ENCODE data around the gene ENKUR. TPM values are rescaled to one million over a fixed set of nuclear protein-coding genes. Genes with fewer than 3 reads are reported as not detected.
"Not testable (repeated sequence)": the region's sequence is repeated elsewhere in the genome, so short reads cannot be mapped to it uniquely, and the experiment has no call there.

ENKUR gene
- total and polyA plus RNA-seq, 3 donors from 2014 or later = 2.2 to 6.2 (median 2.5) TPM

GRCh38 chr10:24961582-24961981 lies 54.4 kb downstream of the ENKUR start:
- TF ChIP-seq CTCF (IDR thresholded peaks at IDR 0.05) = no peak
- no peak for TF ChIP-seq POLR2A (IDR thresholded peaks at IDR 0.05)

GRCh38 chr10:24959382-24959730 lies 56.6 kb downstream of the ENKUR start:
- Histone ChIP-seq H3K36me3 (ENCODE audit: low read depth, missing control alignments) (no peaks in the 10 kb centered on the region), H3K4me3 (no peak overlapping the region), H3K9me3 (no peaks in the 10 kb centered on the region), H3K4me1 (peaks cover 11% of the 10 kb centered on the region), H3K27me3 (no peaks in the 10 kb centered on the region), H3K27ac (peak overlapping the region in 1 of 2 donors; percentile 14)
- DNase-seq = no peak
- TF ChIP-seq POLR2A (IDR thresholded peaks at IDR 0.05) (no peak), CTCF (IDR thresholded peaks at IDR 0.05) (no peak)
- WGBS, 2 donors = 54% methylated on average over 3 of the region's 3 CpGs
- intact Hi-C loops (cut with DNase I; ENCODE audit: low total_unique reads) = no loop called here

More at GRCh38 chr10:24961582-24961981, 54.4 kb downstream of the ENKUR start:
- Histone ChIP-seq H3K27ac (no peak overlapping the region), H3K4me1 (peaks cover 11% of the 10 kb centered on the region), H3K4me3 (no peak overlapping the region), H3K9me3 (no peaks in the 10 kb centered on the region), H3K27me3 (no peaks in the 10 kb centered on the region), H3K36me3 (ENCODE audit: low read depth, missing control alignments) (no peaks in the 10 kb centered on the region)
- 92 to 96% methylated on average over 4 of the region's 4 CpGs for WGBS, 2 donors
- DNase-seq = no peak
- intact Hi-C loops (cut with DNase I; ENCODE audit: low total_unique reads) = no loop called here

GRCh38 chr10:24958721-24959381 lies 57.1 kb downstream of the ENKUR start:
- H3K36me3 ChIP-seq (ENCODE audit: low read depth, missing control alignments) = no peaks in the 10 kb centered on the region
- DNase-seq = peak; percentile 63
- intact Hi-C loops (cut with DNase I; ENCODE audit: low total_unique reads) = no loop called here

GRCh38 chr10:24958091-24958720 lies 57.8 kb downstream of the ENKUR start:
- DNase-seq = no peak
- WGBS, 2 donors = 37 to 38% methylated on average over 4 of the region's 4 CpGs
- no peaks in the 10 kb centered on the region for H3K36me3 ChIP-seq (ENCODE audit: low read depth, missing control alignments)
- peaks cover 11% of the 10 kb centered on the region for H3K4me1 ChIP-seq
- H3K9me3 ChIP-seq = no peaks in the 10 kb centered on the region
- intact Hi-C loops (cut with DNase I; ENCODE audit: low total_unique reads) = no loop called here
- no peaks in the 10 kb centered on the region for H3K27me3 ChIP-seq
- TF ChIP-seq POLR2A (IDR thresholded peaks at IDR 0.05) (no peak), CTCF (IDR thresholded peaks at IDR 0.05) (no peak)
- peak overlapping the region in 1 of 2 donors; percentile 14 for H3K27ac ChIP-seq
- H3K4me3 ChIP-seq = no peak overlapping the region

More at GRCh38 chr10:24958721-24959381, 57.1 kb downstream of the ENKUR start:
- TF ChIP-seq CTCF (IDR thresholded peaks at IDR 0.05) (no peak), POLR2A (IDR thresholded peaks at IDR 0.05) (no peak)
- Histone ChIP-seq H3K27me3 (no peaks in the 10 kb centered on the region), H3K27ac (peak overlapping the region in 1 of 2 donors; percentile 14), H3K9me3 (no peaks in the 10 kb centered on the region), H3K4me1 (peaks cover 11% of the 10 kb centered on the region), H3K4me3 (no peak overlapping the region)
- WGBS, 2 donors = 32 to 46% methylated on average over 5 of the region's 5 CpGs

GRCh38 chr10:24957624-24958051 lies 58.3 kb downstream of the ENKUR start:
- H3K27me3 ChIP-seq; DNase-seq; H3K9me3 ChIP-seq; intact Hi-C loops (cut with DNase I; ENCODE audit: low total_unique reads); H3K4me3 ChIP-seq; H3K36me3 ChIP-seq (ENCODE audit: low read depth, missing control alignments): not testable (repeated sequence)
- WGBS, 2 donors = 86 to 89% methylated on average over 6 of the region's 6 CpGs
- Histone ChIP-seq H3K4me1 (peaks cover 11% of the 10 kb centered on the region), H3K27ac (peak overlapping the region in 1 of 2 donors; percentile 14)
